HG03159 (cell line): ENCODE results near the gene ZSCAN29.
"Not testable (repeated sequence)": the region's sequence is repeated elsewhere in the genome, so short reads cannot be mapped to it uniquely, and the experiment has no call there.

Experiments used
- ATAC-seq: cut with Tn5 transposase; IDR thresholded peaks from one replicate; pipeline ENCODE4 v1.9.1; 2021; ENCODE audit warnings: mild to moderate bottlenecking, moderate library complexity; ENCODE audit not compliant: unreplicated experiment

ZSCAN29 gene

GRCh38 chr15:43370975-43371974 lies at the start of gene ZSCAN29, which contains the start of gene TUBGCP4:
ZSCAN29 (minus strand) TSS chr15:43371043; CDS start chr15:43369913, 1,130 bp downstream.
TUBGCP4 (plus strand) TSS chr15:43371101; CDS start chr15:43371355, 254 bp downstream.
- ATAC-seq = peak; percentile 70

- ATAC-seq = no peak
Measured at GRCh38 chr15:43420435-43420834, 49.6 kb upstream of the ZSCAN29 start.

- ATAC-seq = no peak
Measured at GRCh38 chr15:43414196-43414595, 43.4 kb upstream of the ZSCAN29 start.

- no peak for ATAC-seq
Measured at GRCh38 chr15:43412096-43412495, 41.3 kb upstream of the ZSCAN29 start.

GRCh38 chr15:43410572-43411214 lies 39.9 kb upstream of the ZSCAN29 start:
- ATAC-seq = no peak

GRCh38 chr15:43408789-43409188 lies 37.9 kb upstream of the ZSCAN29 start:
- no peak for ATAC-seq

- ATAC-seq = no peak
Measured at GRCh38 chr15:43406808-43407207, 36.0 kb upstream of the ZSCAN29 start.

GRCh38 chr15:43406189-43406588 lies 35.3 kb upstream of the ZSCAN29 start:
- ATAC-seq = no peak

GRCh38 chr15:43404130-43404529 lies 33.3 kb upstream of the ZSCAN29 start:
- ATAC-seq = no peak

GRCh38 chr15:43403616-43404015 lies 32.8 kb upstream of the ZSCAN29 start:
- ATAC-seq = no peak

- ATAC-seq = no peak
Measured at GRCh38 chr15:43402255-43402654, 31.4 kb upstream of the ZSCAN29 start.

- not testable (repeated sequence) for ATAC-seq
Measured at GRCh38 chr15:43393592-43393991, 22.7 kb upstream of the ZSCAN29 start.

- ATAC-seq = no peak
Measured at GRCh38 chr15:43390723-43391122, 19.9 kb upstream of the ZSCAN29 start.

- no peak for ATAC-seq
Measured at GRCh38 chr15:43383070-43383469, 12.2 kb upstream of the ZSCAN29 start.

- no peak for ATAC-seq
Measured at GRCh38 chr15:43382310-43382709, 11.5 kb upstream of the ZSCAN29 start.

- ATAC-seq = no peak
Measured at GRCh38 chr15:43378601-43379000, 7.8 kb upstream of the ZSCAN29 start.

- ATAC-seq = no peak
Measured at GRCh38 chr15:43376017-43376705, 5.3 kb upstream of the ZSCAN29 start.

- ATAC-seq = peak; percentile 39
Measured at GRCh38 chr15:43370310-43370974, 401 bp downstream of the ZSCAN29 start.

- ATAC-seq = no peak
Measured at GRCh38 chr15:43361313-43361903, 9.4 kb downstream of the ZSCAN29 start.

GRCh38 chr15:43360821-43361220 lies 10.0 kb downstream of the ZSCAN29 start:
- no peak for ATAC-seq
